ENCODE measurements around the gene NR6A1.

NR6A1 gene

DNA sequence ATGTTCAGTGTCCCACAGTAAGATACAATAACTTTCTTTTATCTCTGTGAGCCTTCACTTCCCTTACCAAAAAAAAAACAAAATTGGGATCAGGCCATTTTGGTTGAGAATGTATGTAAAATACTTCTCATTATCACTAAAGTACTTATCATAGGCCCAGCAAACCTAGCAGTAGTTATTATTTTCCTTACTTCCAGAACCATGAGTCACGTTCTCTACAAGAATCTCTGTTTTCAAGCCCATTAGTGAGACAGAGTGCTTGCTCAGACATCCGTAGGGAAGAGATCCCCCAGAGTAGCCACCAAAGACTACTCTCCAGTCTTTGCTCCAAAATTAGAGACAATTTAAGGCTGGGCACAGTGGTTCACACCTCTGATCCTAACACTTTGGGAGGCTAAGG is 160.0 kb downstream of the NR6A1 start:
- no peaks in the 10 kb centered on the region for H3K79me2 ChIP-seq (ENCODE audit: insufficient read depth, low read length)
- TF ChIP-seq EZH2phosphoT487 (IDR thresholded peaks at IDR 0.05; ENCODE audit: borderline replicate concordance) = no peak
- TF ChIP-seq, protein P1, sequence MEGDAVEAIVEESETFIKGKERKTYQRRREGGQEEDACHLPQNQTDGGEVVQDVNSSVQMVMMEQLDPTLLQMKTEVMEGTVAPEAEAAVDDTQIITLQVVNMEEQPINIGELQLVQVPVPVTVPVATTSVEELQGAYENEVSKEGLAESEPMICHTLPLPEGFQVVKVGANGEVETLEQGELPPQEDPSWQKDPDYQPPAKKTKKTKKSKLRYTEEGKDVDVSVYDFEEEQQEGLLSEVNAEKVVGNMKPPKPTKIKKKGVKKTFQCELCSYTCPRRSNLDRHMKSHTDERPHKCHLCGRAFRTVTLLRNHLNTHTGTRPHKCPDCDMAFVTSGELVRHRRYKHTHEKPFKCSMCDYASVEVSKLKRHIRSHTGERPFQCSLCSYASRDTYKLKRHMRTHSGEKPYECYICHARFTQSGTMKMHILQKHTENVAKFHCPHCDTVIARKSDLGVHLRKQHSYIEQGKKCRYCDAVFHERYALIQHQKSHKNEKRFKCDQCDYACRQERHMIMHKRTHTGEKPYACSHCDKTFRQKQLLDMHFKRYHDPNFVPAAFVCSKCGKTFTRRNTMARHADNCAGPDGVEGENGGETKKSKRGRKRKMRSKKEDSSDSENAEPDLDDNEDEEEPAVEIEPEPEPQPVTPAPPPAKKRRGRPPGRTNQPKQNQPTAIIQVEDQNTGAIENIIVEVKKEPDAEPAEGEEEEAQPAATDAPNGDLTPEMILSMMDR (conservative IDR thresholded peaks at IDR 0.05; ENCODE audit: low read length) = no peak
- no peaks in the 10 kb centered on the region for H3K9me2 ChIP-seq (replicated peaks; ENCODE audit: low read depth, low read length)
- H4K20me1 ChIP-seq (ENCODE audit: insufficient read depth, low read length, poor library complexity, severe bottlenecking) = no peaks in the 10 kb centered on the region
- no peak overlapping the region for H3K9ac ChIP-seq (ENCODE audit: low read depth, low read length, poor library complexity, severe bottlenecking)
- H3K4me1 ChIP-seq (ENCODE audit: insufficient read depth, low read length, poor library complexity, severe bottlenecking) = no peaks in the 10 kb centered on the region
- no peak overlapping the region for H2AFZ ChIP-seq (ENCODE audit: low read length)
- H3K36me3 ChIP-seq (ENCODE audit: insufficient read depth, low read length) = no peaks in the 10 kb centered on the region
- no peak overlapping the region for H3K4me3 ChIP-seq (ENCODE audit: low read length, poor library complexity, severe bottlenecking)
- H3F3A ChIP-seq (ENCODE audit: low read depth) = no peaks in the 10 kb centered on the region
- no peaks in the 10 kb centered on the region for H3K27me3 ChIP-seq (ENCODE audit: insufficient read depth, low read length, poor library complexity, severe bottlenecking)
- H3K4me2 ChIP-seq (ENCODE audit: low read depth, low read length, poor library complexity, severe bottlenecking) = no peak overlapping the region
- H3K9me3 ChIP-seq (ENCODE audit: insufficient read depth, low read depth, low read length) = no peaks in the 10 kb centered on the region

DNA sequence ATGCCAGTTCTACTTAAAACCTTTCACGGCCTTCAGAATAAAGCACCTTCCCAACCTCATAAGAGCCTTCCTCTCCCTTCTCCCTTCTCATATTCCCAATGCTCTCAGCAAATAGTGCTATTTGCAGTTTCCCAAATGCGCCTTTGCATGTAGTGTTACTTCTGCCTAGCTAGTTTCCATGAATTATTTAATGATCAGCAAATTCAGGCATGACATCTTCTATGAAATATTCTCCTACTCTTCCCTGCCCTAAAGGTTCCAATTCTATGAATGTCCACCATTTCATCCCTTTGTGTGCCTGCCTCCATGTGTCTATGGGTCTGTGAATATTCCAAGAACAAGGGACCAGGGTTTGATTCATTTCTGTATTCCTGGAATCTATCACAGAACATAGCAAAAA is 165.1 kb downstream of the NR6A1 start:
- TF ChIP-seq, protein P1 (conservative IDR thresholded peaks at IDR 0.05; ENCODE audit: low read length) = no peak
- no peak for TF ChIP-seq EZH2phosphoT487 (IDR thresholded peaks at IDR 0.05; ENCODE audit: borderline replicate concordance)
- Histone ChIP-seq H3K4me1 (ENCODE audit: insufficient read depth, low read length, poor library complexity, severe bottlenecking) (no peaks in the 10 kb centered on the region), H3K27me3 (ENCODE audit: insufficient read depth, low read length, poor library complexity, severe bottlenecking) (no peaks in the 10 kb centered on the region), H3K4me2 (ENCODE audit: low read depth, low read length, poor library complexity, severe bottlenecking) (no peak overlapping the region), H3F3A (ENCODE audit: low read depth) (no peaks in the 10 kb centered on the region), H3K79me2 (ENCODE audit: insufficient read depth, low read length) (no peaks in the 10 kb centered on the region), H3K36me3 (ENCODE audit: insufficient read depth, low read length) (no peaks in the 10 kb centered on the region), H4K20me1 (ENCODE audit: insufficient read depth, low read length, poor library complexity, severe bottlenecking) (no peaks in the 10 kb centered on the region), H3K9ac (ENCODE audit: low read depth, low read length, poor library complexity, severe bottlenecking) (no peak overlapping the region), H3K4me3 (ENCODE audit: low read length, poor library complexity, severe bottlenecking) (no peak overlapping the region), H3K9me3 (ENCODE audit: insufficient read depth, low read depth, low read length) (no peaks in the 10 kb centered on the region), H3K9me2 (replicated peaks; ENCODE audit: low read depth, low read length) (no peaks in the 10 kb centered on the region), H2AFZ (ENCODE audit: low read length) (no peak overlapping the region)

DNA sequence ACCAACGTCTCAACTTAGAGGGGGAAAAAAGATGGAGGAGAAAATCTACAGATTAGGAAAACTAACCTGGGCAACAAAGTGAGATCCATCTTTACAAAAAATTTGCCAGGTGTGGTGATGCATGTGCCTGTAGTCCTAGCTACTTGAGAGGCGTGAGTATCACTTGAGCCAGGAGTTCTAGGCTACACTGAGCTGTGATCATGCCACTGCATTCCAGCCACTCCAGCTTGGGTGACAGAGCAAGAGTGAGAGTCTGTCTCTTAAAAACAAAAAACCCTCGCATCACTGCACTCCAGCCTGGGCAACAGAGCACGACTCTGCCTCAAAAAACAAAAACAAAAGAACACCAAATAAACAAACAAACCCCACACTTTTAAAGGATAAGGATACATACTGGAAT is 165.9 kb downstream of the NR6A1 start:
- H3K79me2 ChIP-seq (ENCODE audit: insufficient read depth, low read length) = no peaks in the 10 kb centered on the region
- H3K9me3 ChIP-seq (ENCODE audit: insufficient read depth, low read depth, low read length) = no peaks in the 10 kb centered on the region
- no peak overlapping the region for H3K4me3 ChIP-seq (ENCODE audit: low read length, poor library complexity, severe bottlenecking)

More for the DNA sequence above, 165.9 kb downstream of the NR6A1 start:
- H4K20me1 ChIP-seq (ENCODE audit: insufficient read depth, low read length, poor library complexity, severe bottlenecking) = no peaks in the 10 kb centered on the region
- TF ChIP-seq, protein P1 (conservative IDR thresholded peaks at IDR 0.05; ENCODE audit: low read length) = no peak
- TF ChIP-seq EZH2phosphoT487 (IDR thresholded peaks at IDR 0.05; ENCODE audit: borderline replicate concordance) = no peak
- no peaks in the 10 kb centered on the region for H3F3A ChIP-seq (ENCODE audit: low read depth)
- H3K4me2 ChIP-seq (ENCODE audit: low read depth, low read length, poor library complexity, severe bottlenecking) = no peak overlapping the region
- no peak overlapping the region for H2AFZ ChIP-seq (ENCODE audit: low read length)
- H3K4me1 ChIP-seq (ENCODE audit: insufficient read depth, low read length, poor library complexity, severe bottlenecking) = no peaks in the 10 kb centered on the region
- no peaks in the 10 kb centered on the region for H3K27me3 ChIP-seq (ENCODE audit: insufficient read depth, low read length, poor library complexity, severe bottlenecking)
- no peak overlapping the region for H3K9ac ChIP-seq (ENCODE audit: low read depth, low read length, poor library complexity, severe bottlenecking)
- no peaks in the 10 kb centered on the region for H3K36me3 ChIP-seq (ENCODE audit: insufficient read depth, low read length)
- H3K9me2 ChIP-seq (replicated peaks; ENCODE audit: low read depth, low read length) = no peaks in the 10 kb centered on the region

Data from Loucy (cell line).